HCT116 (cell line): ENCODE data around the gene MAP7.

Experiments
- CTCF ChIP-seq, 3 experiments: fragments of 200-600 bp in 1 of 3; sonication (generic) in 1 of 3; IDR thresholded peaks in 2 of 3; conservative IDR thresholded peaks in 1 of 3; 2 replicates each; pipeline ENCODE4 v1.5.1; 2012 to 2017; ENCODE audit warnings: low read depth in 2 of 3, low read length in 2 of 3, antibody characterized with exemption in 1 of 3, borderline replicate concordance in 1 of 3, control low read depth in 1 of 3, mild to moderate bottlenecking in 1 of 3, mixed read lengths in 1 of 3, mixed run types in 1 of 3, moderate library complexity in 1 of 3; ENCODE audit not compliant: insufficient read depth in 1 of 3
- POLR2A ChIP-seq: IDR thresholded peaks from 2 replicates; pipeline ENCODE4 v1.7.0; 2011; ENCODE audit warnings: borderline replicate concordance; ENCODE audit not compliant: insufficient read depth, insufficient read length; ENCODE audit errors: extremely low read depth
- SIN3A ChIP-seq: IDR thresholded peaks from 2 replicates; pipeline ENCODE4 v1.6.1; 2012; ENCODE audit warnings: low read depth
- TCF7L2 ChIP-seq: IDR thresholded peaks from 2 replicates; pipeline ENCODE4 v1.7.0; 2011; ENCODE audit warnings: borderline replicate concordance, inconsistent platforms; ENCODE audit not compliant: insufficient read depth, insufficient read length; ENCODE audit errors: extremely low read depth
- TF ChIP-seq, protein P1 (sequence below): IDR thresholded peaks from 2 replicates; pipeline ENCODE4 v1.6.1; 2012; ENCODE audit warnings: low read depth
- TF ChIP-seq, protein P2 (sequence below): IDR thresholded peaks from 2 replicates; pipeline ENCODE4 v1.6.1; 2011; ENCODE audit warnings: mild to moderate bottlenecking, low read length, moderate library complexity; ENCODE audit not compliant: insufficient replicate concordance; ENCODE audit errors: extremely low read depth
- TF ChIP-seq, protein P3 (sequence below): IDR thresholded peaks from 2 replicates; pipeline ENCODE4 v1.6.1; 2012

DNA sequence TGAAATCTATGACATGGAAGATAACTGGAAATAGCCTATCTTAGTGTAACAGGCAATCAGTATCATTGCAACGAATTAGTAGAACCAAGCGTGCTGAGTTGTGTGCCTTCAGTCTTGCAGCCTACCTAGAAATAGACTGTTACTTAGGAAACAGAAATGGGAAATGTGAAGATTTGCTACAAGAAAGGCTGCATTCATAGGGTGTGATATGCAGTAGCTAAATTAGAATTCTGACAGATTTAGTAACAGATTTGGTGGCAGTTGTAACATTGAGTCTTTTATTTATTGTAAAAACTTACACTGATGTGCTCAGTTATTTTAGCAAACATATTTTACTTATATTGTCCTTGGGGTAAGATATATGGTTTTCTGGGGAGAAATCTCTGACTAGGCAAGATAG lies 56.2 kb downstream of the MAP7 start:
- TF ChIP-seq POLR2A: no peak
- TF ChIP-seq, protein P1, sequence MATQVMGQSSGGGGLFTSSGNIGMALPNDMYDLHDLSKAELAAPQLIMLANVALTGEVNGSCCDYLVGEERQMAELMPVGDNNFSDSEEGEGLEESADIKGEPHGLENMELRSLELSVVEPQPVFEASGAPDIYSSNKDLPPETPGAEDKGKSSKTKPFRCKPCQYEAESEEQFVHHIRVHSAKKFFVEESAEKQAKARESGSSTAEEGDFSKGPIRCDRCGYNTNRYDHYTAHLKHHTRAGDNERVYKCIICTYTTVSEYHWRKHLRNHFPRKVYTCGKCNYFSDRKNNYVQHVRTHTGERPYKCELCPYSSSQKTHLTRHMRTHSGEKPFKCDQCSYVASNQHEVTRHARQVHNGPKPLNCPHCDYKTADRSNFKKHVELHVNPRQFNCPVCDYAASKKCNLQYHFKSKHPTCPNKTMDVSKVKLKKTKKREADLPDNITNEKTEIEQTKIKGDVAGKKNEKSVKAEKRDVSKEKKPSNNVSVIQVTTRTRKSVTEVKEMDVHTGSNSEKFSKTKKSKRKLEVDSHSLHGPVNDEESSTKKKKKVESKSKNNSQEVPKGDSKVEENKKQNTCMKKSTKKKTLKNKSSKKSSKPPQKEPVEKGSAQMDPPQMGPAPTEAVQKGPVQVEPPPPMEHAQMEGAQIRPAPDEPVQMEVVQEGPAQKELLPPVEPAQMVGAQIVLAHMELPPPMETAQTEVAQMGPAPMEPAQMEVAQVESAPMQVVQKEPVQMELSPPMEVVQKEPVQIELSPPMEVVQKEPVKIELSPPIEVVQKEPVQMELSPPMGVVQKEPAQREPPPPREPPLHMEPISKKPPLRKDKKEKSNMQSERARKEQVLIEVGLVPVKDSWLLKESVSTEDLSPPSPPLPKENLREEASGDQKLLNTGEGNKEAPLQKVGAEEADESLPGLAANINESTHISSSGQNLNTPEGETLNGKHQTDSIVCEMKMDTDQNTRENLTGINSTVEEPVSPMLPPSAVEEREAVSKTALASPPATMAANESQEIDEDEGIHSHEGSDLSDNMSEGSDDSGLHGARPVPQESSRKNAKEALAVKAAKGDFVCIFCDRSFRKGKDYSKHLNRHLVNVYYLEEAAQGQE: no peak
- TF ChIP-seq, protein P2, sequence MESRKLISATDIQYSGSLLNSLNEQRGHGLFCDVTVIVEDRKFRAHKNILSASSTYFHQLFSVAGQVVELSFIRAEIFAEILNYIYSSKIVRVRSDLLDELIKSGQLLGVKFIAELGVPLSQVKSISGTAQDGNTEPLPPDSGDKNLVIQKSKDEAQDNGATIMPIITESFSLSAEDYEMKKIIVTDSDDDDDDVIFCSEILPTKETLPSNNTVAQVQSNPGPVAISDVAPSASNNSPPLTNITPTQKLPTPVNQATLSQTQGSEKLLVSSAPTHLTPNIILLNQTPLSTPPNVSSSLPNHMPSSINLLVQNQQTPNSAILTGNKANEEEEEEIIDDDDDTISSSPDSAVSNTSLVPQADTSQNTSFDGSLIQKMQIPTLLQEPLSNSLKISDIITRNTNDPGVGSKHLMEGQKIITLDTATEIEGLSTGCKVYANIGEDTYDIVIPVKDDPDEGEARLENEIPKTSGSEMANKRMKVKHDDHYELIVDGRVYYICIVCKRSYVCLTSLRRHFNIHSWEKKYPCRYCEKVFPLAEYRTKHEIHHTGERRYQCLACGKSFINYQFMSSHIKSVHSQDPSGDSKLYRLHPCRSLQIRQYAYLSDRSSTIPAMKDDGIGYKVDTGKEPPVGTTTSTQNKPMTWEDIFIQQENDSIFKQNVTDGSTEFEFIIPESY: no peak
- no peak for TF ChIP-seq CTCF (IDR thresholded peaks at IDR 0.05 in 2 of 3, conservative IDR thresholded peaks at IDR 0.05 in 1 of 3; ENCODE audit: borderline replicate concordance in 1 of 3, insufficient read depth in 1 of 3, low read depth in 2 of 3, low read length in 2 of 3)
- no peak for TF ChIP-seq TCF7L2
- TF ChIP-seq SIN3A: no peak
- TF ChIP-seq, protein P3, sequence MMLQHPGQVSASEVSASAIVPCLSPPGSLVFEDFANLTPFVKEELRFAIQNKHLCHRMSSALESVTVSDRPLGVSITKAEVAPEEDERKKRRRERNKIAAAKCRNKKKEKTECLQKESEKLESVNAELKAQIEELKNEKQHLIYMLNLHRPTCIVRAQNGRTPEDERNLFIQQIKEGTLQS: no peak
